HFF-Myc (cell line): ENCODE data around the gene CPM.
"Not testable (repeated sequence)": the region's sequence is repeated elsewhere in the genome, so short reads cannot be mapped to it uniquely, and the experiment has no call there.

Experiments
- DNase-seq: peaks from one replicate; pipeline ENCODE4 v3.0.0-alpha.2; 2011; ENCODE audit warnings: low read depth; ENCODE audit errors: extremely low read depth
- H3K4me3 ChIP-seq: replicated peaks from 2 replicates; pipeline ENCODE4 v1.5.1; 2011; ENCODE audit warnings: low read depth, mild to moderate bottlenecking, control low read depth, low read length
- CTCF ChIP-seq: IDR thresholded peaks from 2 replicates; pipeline ENCODE4 v1.5.1; 2012; ENCODE audit warnings: mild to moderate bottlenecking, low read depth, low read length, control low read depth; ENCODE audit errors: missing control alignments

The CPM gene

DNA sequence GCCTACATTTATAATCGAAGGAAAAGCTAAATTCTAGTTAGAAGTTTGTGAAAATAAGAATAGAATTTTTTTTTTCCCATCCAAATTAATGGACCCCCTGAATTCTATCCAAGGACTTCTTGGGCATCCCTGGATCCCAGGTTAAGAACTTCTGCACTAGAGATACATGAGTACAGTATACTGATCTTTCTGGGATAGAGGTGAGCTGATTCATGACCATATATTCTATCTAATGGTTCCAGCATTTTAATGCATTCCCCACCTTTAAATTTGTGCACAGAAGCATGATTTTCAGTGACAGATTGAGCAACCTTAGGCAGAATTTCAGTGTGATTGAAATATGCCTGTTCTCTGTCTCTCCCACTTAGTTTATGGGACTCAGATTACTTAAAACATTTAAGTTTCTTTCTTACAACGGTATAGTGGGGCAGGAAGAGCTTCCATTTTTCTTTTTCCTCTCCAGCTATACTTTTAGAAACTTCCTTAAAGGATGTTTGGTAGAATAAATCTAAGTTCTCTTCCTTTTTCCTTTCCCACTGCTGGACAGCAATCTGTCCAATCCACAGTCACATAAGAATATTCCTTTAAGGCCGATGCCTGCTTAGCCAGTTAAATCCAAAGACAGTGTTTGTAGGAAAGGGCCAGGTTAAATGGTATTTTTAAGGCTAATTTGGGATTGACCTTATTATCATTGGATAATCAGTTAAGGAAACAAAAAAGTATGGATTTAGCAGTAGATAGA is 118.3 kb downstream of the CPM start:
- no peak for TF ChIP-seq CTCF
- DNase-seq: no peak
- H3K4me3 ChIP-seq: peak overlapping the region; percentile 25; the same call in 1 of the 2 replicates

DNA sequence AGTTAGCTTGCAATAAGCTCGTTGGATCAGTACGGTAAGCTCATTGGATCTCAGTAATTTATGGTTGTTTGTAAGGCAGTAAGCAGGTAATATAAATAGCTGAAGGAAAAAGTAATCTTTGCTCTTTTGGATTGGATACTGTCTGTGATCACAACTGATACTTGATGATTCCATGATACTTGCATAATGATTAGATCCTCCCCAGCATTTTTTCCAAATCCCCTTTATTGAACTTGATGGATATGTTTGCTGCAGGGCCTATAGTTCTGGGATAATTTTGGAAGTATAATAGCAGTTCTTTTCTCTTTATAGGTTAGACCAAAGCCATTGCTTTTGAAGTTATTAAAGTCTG is 119.8 kb downstream of the CPM start:
- TF ChIP-seq CTCF: no peak
- peak overlapping the region; percentile 96 for H3K4me3 ChIP-seq
- no peak for DNase-seq

- no peak for DNase-seq
- no peak for TF ChIP-seq CTCF
- peak overlapping the region; percentile 96 for H3K4me3 ChIP-seq
Observed at GRCh38 chr12:68812553-68813241, 120.3 kb downstream of the CPM start.

GRCh38 chr12:68811573-68811972 is 121.4 kb downstream of the CPM start:
- peak overlapping the region; percentile 96 for H3K4me3 ChIP-seq
- DNase-seq: not testable (repeated sequence)

DNA sequence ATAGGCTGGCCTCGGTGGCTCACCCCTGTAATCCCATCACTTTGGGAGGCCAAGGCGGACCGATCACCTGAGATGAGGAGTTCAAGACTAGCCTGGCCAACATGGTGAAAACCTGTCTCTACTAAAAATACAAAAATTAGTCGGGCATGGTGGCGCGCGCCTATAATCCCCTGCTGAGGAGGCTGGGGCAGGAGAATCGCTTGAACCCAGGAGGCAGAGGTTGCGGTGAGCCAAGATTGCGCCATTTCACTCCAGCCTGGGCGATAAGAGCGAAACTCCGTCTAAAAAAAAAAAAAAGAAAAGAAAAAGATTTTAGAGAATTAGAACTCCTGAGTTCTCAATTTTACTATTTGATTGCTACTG is 123.0 kb downstream of the CPM start:
- not testable (repeated sequence) for DNase-seq
- peak overlapping the region; percentile 96 for H3K4me3 ChIP-seq

DNA sequence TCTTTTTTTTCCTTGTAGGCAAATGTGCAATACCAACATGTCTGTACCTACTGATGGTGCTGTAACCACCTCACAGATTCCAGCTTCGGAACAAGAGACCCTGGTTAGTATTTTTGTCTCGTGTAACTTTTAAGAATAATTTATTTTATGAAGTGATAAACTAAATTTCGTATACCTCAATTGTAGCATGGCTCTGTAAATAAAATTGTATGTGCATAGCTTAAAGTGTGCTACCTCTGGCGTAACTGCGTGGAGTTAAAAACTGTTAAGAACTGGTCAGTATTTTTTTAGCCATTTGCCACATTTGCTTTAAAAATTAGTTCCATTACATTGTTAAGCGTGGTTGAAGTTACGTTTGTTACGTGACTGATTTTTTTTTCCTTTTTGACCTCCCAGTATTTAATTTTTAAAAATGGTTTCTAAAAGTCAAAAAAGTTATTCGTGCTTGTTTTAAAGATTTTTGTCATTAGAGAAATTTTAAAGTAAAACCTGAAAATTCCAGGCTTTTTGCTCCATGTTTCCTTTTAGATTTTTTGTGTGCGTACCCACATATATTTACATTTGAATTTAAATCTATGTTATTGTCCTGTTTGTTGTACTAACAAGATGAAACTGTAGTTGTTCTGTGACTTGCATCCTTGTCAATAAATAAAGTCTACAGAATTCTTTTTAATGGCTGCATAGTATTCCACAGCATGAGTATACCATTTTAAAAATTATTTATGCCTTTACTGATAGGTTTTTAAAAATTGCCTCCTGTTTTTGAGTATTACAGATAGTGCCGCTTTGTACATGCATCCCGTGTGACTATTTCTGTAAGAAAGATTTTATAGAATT is 123.6 kb downstream of the CPM start:
- TF ChIP-seq CTCF: no peak
- peak overlapping the region; percentile 96 for H3K4me3 ChIP-seq
- no peak for DNase-seq

DNA sequence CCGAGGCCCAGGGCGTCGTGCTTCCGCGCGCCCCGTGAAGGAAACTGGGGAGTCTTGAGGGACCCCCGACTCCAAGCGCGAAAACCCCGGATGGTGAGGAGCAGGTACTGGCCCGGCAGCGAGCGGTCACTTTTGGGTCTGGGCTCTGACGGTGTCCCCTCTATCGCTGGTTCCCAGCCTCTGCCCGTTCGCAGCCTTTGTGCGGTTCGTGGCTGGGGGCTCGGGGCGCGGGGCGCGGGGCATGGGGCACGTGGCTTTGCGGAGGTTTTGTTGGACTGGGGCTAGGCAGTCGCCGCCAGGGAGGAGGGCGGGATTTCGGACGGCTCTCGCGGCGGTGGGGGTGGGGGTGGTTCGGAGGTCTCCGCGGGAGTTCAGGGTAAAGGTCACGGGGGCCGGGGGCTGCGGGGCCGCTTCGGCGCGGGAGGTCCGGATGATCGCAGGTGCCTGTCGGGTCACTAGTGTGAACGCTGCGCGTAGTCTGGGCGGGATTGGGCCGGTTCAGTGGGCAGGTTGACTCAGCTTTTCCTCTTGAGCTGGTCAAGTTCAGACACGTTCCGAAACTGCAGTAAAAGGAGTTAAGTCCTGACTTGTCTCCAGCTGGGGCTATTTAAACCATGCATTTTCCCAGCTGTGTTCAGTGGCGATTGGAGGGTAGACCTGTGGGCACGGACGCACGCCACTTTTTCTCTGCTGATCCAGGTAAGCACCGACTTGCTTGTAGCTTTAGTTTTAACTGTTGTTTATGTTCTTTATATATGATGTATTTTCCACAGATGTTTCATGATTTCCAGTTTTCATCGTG is 124.4 kb downstream of the CPM start:
- peak overlapping the region; percentile 96 for H3K4me3 ChIP-seq
- DNase-seq: peak; percentile 95
- TF ChIP-seq CTCF: no peak
